Right lung (tissue), 5 donors: ENCODE data around the gene ZNF438. TPM values are rescaled to one million over a fixed set of nuclear protein-coding genes. Genes with fewer than 3 reads are reported as not detected.
"Not testable (repeated sequence)": the region's sequence is repeated elsewhere in the genome, so short reads cannot be mapped to it uniquely, and the experiment has no call there.

Source experiments
- DNase-seq, 2 donors: peaks; one replicate each; pipeline ENCODE4 v3.0.0-alpha.2; 2013
- polyA plus RNA-seq, 5 donors: library from polyadenylated mRNA; unstranded; fragments of 120-200 nt; gene quantifications; one replicate each; pipeline versions ENCODE4 v1.2.1 to v1.2.3, GENCODE V29; 2013; ENCODE audit warnings: inconsistent platforms in 1 of 5, low replicate concordance in 1 of 5; ENCODE audit not compliant: insufficient read length in 5 of 5, insufficient read depth in 1 of 5

ZNF438 gene
- polyA plus RNA-seq, 5 donors, result 9.9 to 12.4 (median 10.7) TPM

GRCh38 chr10:30987463-30987862 lies 44.2 kb downstream of the ZNF438 start:
- DNase-seq, result no peak

GRCh38 chr10:30986053-30986555 lies 45.6 kb downstream of the ZNF438 start:
- peak in 1 of 2 donors; percentile 9 for DNase-seq

- no peak for DNase-seq
Observed at GRCh38 chr10:30985512-30985911, 46.2 kb downstream of the ZNF438 start.

GRCh38 chr10:30984563-30985328 lies 46.9 kb downstream of the ZNF438 start:
- no peak for DNase-seq

GRCh38 chr10:30983209-30983608 lies 48.5 kb downstream of the ZNF438 start:
- DNase-seq, result not testable (repeated sequence)

GRCh38 chr10:30980951-30981616 lies 50.6 kb downstream of the ZNF438 start:
- peak; percentile 65 to 77 for DNase-seq

GRCh38 chr10:30979956-30980355 lies 51.7 kb downstream of the ZNF438 start:
- DNase-seq, result no peak

- no peak for DNase-seq
Observed at GRCh38 chr10:30978843-30979242, 52.8 kb downstream of the ZNF438 start.

GRCh38 chr10:30977385-30977784 lies 54.3 kb downstream of the ZNF438 start:
- DNase-seq, result no peak

- no peak for DNase-seq
Observed at GRCh38 chr10:30974773-30975415, 56.8 kb downstream of the ZNF438 start.

- no peak for DNase-seq
Observed at GRCh38 chr10:30974355-30974754, 57.3 kb downstream of the ZNF438 start.

- no peak for DNase-seq
Observed at GRCh38 chr10:30973737-30974136, 57.9 kb downstream of the ZNF438 start.

GRCh38 chr10:30970760-30971460 lies 60.8 kb downstream of the ZNF438 start:
- DNase-seq, result no peak

GRCh38 chr10:30968711-30969110 lies 63.0 kb downstream of the ZNF438 start:
- no peak for DNase-seq

GRCh38 chr10:30967650-30968410 lies 63.8 kb downstream of the ZNF438 start:
- DNase-seq, result peak in 1 of 2 donors; percentile 11

- DNase-seq, result no peak
Observed at GRCh38 chr10:30963992-30964930, 67.4 kb downstream of the ZNF438 start.

- no peak for DNase-seq
Observed at GRCh38 chr10:30962522-30962921, 69.1 kb downstream of the ZNF438 start.

GRCh38 chr10:30959836-30960210 lies 71.8 kb downstream of the ZNF438 start:
- DNase-seq, result no peak

GRCh38 chr10:30949218-30949617 lies 82.4 kb downstream of the ZNF438 start:
- DNase-seq, result not testable (repeated sequence)

GRCh38 chr10:30944005-30944404 lies 87.7 kb downstream of the ZNF438 start:
- DNase-seq, result no peak
